Spleen (tissue), 13 donors: ENCODE data around the gene MFSD6L. TPM values are rescaled to one million over a fixed set of nuclear protein-coding genes. Genes with fewer than 3 reads are reported as not detected.
A peak's percentile ranks its signal among the peaks of the same experiment; 100 is the strongest.

Source experiments
- DNase-seq: peaks from one replicate; pipeline ENCODE4 v3.0.0-alpha.2; 2020
- H3K27ac ChIP-seq, 8 donors: fragments of 200-600 bp; sonication (generic) in 7 of 8; 1 replicate in 4 of 8; 2 replicates in 4 of 8; pipeline versions ENCODE4 v1.5.0 to v1.8.0; 2016 to 2021; ENCODE audit warnings: inconsistent platforms in 4 of 8, mild to moderate bottlenecking in 4 of 8, moderate library complexity in 1 of 8
- H3K27me3 ChIP-seq, 7 donors: fragments of 200-600 bp; sonication (generic) in 6 of 7; replicated peaks in 1 of 7; 1 replicate in 4 of 7; 2 replicates in 3 of 7; pipeline versions ENCODE4 v1.5.0 to v1.8.0; 2016 to 2021; ENCODE audit warnings: inconsistent platforms in 3 of 7, mild to moderate bottlenecking in 1 of 7
- H3K36me3 ChIP-seq, 6 donors: fragments of 200-600 bp; sonication (generic) in 5 of 6; 1 replicate in 4 of 6; 2 replicates in 2 of 6; pipeline versions ENCODE4 v1.5.0 to v1.8.0; 2016 to 2021; ENCODE audit warnings: inconsistent platforms in 2 of 6
- H3K4me1 ChIP-seq, 6 donors: fragments of 200-600 bp; sonication (generic) in 5 of 6; 1 replicate in 3 of 6; 2 replicates in 3 of 6; pipeline versions ENCODE4 v1.5.0 to v1.8.0; 2016 to 2021; ENCODE audit warnings: inconsistent platforms in 3 of 6
- H3K4me3 ChIP-seq, 8 donors: fragments of 200-600 bp; sonication (generic) in 7 of 8; 1 replicate in 4 of 8; 2 replicates in 4 of 8; pipeline versions ENCODE4 v1.5.0 to v1.8.0; 2016 to 2021; ENCODE audit warnings: inconsistent platforms in 4 of 8, mild to moderate bottlenecking in 4 of 8, moderate library complexity in 2 of 8
- H3K9me3 ChIP-seq, 8 donors: fragments of 200-600 bp; sonication (generic) in 7 of 8; 1 replicate in 4 of 8; 2 replicates in 4 of 8; pipeline versions ENCODE4 v1.5.0 to v1.8.0; 2016 to 2021; ENCODE audit warnings: inconsistent platforms in 4 of 8
- POLR2A ChIP-seq, 3 donors: fragments of 450-650 bp; IDR thresholded peaks; one replicate each; pipeline ENCODE4 v1.5.1; 2017; ENCODE audit warnings: antibody characterized with exemption in 3 of 3, mild to moderate bottlenecking in 1 of 3
- POLR2AphosphoS5 ChIP-seq, 3 donors: sonication (generic); formaldehyde crosslinking; IDR thresholded peaks; one replicate each; pipeline ENCODE4 v1.5.1; 2017; ENCODE audit warnings: antibody characterized with exemption in 3 of 3
- WGBS, 5 donors: extraction: QIAGEN DNeasy Blood & Tissue Kit in 3 of 5; methylation state at CpG; one replicate each; pipeline versions ENCODE4 v1.1.5 to v1.1.7; 2013 to 2018; 5-methylcytosine and 5-hydroxymethylcytosine counted together
- intact Hi-C: fragments of 100-400 bp; cut with DNase I; formaldehyde crosslinking; loops from one replicate; pipeline ENCODE4 v1.15.0; 2023; ENCODE audit warnings: low total_unique reads
- long read RNA-seq, 2 donors: transcript quantifications; one replicate each; lab custom pipeline, GENCODE V29; 2026
- polyA plus RNA-seq, 3 donors: library from polyadenylated mRNA; stranded (reverse); fragments of 200-250 nt; gene quantifications; one replicate each; pipeline ENCODE4 v1.2.1, GENCODE V29; 2013
- total RNA-seq, 7 donors: library from RNA; depleted of rRNA in 3 of 7; stranded (reverse); fragments of >200 nt in 3 of 7; fragmentation: NEBNext Ultra II Directional in 4 of 7; extraction: Animal tissue kit (Norgen Biotek cat#: 25700) in 4 of 7; gene quantifications; one replicate each; pipeline versions ENCODE4 v1.1.0 to v1.2.1, GENCODE V29; 2016 to 2021
- TF ChIP-seq, protein P1 (sequence below), 11 experiments: fragments of 200-600 bp in 7 of 11; fragments of 450-650 bp in 4 of 11; sonication (generic) in 4 of 11; IDR thresholded peaks in 8 of 11; conservative IDR thresholded peaks in 3 of 11; 1 replicate in 7 of 11; 2 replicates in 4 of 11; pipeline versions ENCODE4 v1.4.0 to v1.8.0; 2016 to 2021; ENCODE audit warnings: antibody characterized with exemption in 11 of 11, inconsistent platforms in 4 of 11, mild to moderate bottlenecking in 1 of 11
- donor health status: healthy with polysubstance abuse.
- donor health status: DM: no; HTN: no; CAD: no; lungs with moderate emphysema.
- donor health status: DM: no; HTN: no; CAD: no.
- donor health status: Bipolar disorder and iron deficiency.
- donor health status: healthy.
- donor health status: DM: no; HTN: no; CAD: no.
- donor health status: DM: yes; HTN: yes; CAD: no.

The MFSD6L gene, protein sequence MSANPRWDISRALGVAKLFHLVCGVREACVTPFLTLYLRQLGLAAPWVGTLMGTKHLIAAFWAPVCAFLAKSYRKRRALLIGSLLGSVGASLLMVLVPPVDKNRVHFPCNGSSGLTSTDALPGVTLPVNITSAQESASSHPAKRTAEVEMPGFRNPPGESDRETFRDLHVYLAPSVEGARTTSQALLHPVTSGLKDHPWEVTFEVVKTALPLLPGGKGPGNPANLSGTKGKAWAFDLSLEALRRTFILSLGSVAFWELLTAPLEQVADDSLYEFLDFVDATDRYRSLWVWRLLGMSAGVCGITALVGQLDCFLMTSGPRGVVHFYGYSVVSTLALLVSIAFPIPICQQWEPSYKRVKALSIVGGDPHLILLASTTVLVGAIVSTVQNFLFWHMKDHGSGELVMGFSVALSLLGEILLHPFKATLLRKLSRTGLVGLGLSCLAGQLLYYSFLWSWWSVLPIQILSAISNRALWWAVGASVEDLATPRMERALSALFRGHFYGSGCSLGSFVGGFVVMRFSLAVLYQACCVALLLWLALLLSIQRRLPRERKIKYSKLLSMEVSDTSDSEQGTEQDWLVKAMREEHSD
- total RNA-seq = 1 to 10 TPM in 1 of 7 donors, under 1 TPM in 6; 0.32 to 1.0 (median 0.40) TPM
- under 1 TPM; 0.12 to 0.15 (median 0.13) TPM for polyA plus RNA-seq
- long read RNA-seq, donor 1 = 0 reads
- long read RNA-seq, donor 2, partial matches to known transcripts = 0 of 3 reads
- long read RNA-seq, donor 2, other reads (novel, unspliced or antisense) = 0 of 3 reads

DNA sequence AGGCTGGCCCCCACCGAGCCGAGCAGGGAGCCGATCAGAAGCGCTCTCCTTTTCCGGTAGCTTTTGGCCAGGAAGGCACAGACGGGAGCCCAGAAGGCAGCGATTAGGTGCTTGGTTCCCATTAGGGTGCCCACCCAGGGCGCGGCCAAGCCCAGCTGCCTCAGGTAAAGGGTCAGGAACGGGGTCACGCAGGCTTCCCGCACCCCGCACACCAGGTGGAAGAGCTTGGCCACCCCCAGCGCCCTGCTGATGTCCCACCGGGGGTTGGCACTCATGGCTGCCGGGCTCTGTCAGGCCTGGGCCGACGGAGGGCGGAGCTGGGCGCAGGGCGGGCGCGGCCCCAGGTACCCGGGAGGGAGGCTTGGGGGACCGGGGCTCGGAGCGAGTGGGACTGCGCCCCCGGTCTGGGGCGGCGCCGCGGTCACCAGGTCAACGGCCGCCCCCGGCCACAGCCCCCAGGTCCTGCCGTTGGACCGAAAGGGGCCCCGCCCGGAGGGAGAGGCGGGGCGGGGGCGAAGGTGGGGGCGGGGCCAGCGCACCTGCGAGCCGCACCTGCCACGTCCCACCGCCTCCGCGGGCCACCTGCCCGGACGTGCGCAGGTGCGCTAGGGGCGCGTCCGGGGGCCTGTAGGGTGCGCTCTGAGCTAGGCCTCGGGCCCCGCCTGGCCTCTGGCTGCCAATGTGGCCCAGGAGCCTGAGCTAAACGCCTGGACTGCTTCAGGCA lies at the start of gene MFSD6L:
Gene MFSD6L (minus strand): TSS at position 520 of the 724 bp plus-strand sequence. CDS start 245 bp downstream, at position 275.
- TF ChIP-seq, protein P1, sequence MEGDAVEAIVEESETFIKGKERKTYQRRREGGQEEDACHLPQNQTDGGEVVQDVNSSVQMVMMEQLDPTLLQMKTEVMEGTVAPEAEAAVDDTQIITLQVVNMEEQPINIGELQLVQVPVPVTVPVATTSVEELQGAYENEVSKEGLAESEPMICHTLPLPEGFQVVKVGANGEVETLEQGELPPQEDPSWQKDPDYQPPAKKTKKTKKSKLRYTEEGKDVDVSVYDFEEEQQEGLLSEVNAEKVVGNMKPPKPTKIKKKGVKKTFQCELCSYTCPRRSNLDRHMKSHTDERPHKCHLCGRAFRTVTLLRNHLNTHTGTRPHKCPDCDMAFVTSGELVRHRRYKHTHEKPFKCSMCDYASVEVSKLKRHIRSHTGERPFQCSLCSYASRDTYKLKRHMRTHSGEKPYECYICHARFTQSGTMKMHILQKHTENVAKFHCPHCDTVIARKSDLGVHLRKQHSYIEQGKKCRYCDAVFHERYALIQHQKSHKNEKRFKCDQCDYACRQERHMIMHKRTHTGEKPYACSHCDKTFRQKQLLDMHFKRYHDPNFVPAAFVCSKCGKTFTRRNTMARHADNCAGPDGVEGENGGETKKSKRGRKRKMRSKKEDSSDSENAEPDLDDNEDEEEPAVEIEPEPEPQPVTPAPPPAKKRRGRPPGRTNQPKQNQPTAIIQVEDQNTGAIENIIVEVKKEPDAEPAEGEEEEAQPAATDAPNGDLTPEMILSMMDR (IDR thresholded peaks at IDR 0.05 in 8 of 11, conservative IDR thresholded peaks at IDR 0.05 in 3 of 11) = no peak
- no peak for TF ChIP-seq POLR2AphosphoS5 (IDR thresholded peaks at IDR 0.05)
- no peak for TF ChIP-seq POLR2A (IDR thresholded peaks at IDR 0.05)
- no peak within 1 kb of the TSS for H3K4me3 ChIP-seq
- H3K36me3 ChIP-seq = peaks cover 0 to 16% (median 0%) of the 10 kb centered on the region in 6 donors
- no peaks in the 10 kb centered on the region for H3K9me3 ChIP-seq
- no peak within 1 kb of the TSS for H3K27ac ChIP-seq
- peak; percentile 82 for DNase-seq
- WGBS, 5 donors = 38 to 58% (median 50%) methylated on average over 32 to 62 of the region's 62 CpGs
- intact Hi-C loops = no loop called here
- H3K27me3 ChIP-seq = peaks cover 0 to 14% (median 0%) of the 10 kb centered on the region in 7 donors
- peaks cover 0 to 19% (median 4%) of the 10 kb centered on the region in 6 donors for H3K4me1 ChIP-seq

DNA sequence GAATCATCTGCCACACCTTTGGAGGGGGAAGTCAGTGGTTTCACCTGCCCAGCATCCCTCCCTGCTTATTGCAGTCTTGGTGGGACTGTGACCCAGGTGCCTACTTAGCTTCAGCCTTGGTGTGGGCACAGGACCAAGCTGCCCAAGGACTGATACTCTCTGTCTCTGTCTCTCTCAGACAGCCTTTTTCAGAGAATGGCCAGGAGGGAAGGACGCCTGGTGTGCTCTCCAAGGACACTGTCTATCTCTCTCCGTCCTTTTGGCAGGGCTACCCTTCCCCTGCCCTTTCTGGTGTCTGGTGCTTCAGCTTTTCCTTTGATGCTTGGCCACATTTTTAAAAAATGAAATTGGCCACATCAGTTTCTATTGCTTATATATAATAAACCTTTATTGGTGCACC lies 48.7 kb upstream of the MFSD6L start:
- TF ChIP-seq POLR2AphosphoS5 (IDR thresholded peaks at IDR 0.05) = no peak
- TF ChIP-seq, protein P1 (IDR thresholded peaks at IDR 0.05 in 8 of 11, conservative IDR thresholded peaks at IDR 0.05 in 3 of 11) = no peak
- no peak for TF ChIP-seq POLR2A (IDR thresholded peaks at IDR 0.05)
- Histone ChIP-seq H3K4me1 (peaks cover 0 to 12% (median 0%) of the 10 kb centered on the region in 6 donors), H3K27ac (no peak overlapping the region), H3K9me3 (peaks cover 0 to 4% (median 0%) of the 10 kb centered on the region in 8 donors), H3K4me3 (no peak overlapping the region), H3K27me3 (no peaks in the 10 kb centered on the region), H3K36me3 (peaks cover 0 to 17% (median 0%) of the 10 kb centered on the region in 6 donors)
- intact Hi-C loops = no loop called here
- WGBS, 5 donors = 65 to 89% (median 73%) methylated on average over 2 of the region's 2 CpGs
- DNase-seq = no peak

DNA sequence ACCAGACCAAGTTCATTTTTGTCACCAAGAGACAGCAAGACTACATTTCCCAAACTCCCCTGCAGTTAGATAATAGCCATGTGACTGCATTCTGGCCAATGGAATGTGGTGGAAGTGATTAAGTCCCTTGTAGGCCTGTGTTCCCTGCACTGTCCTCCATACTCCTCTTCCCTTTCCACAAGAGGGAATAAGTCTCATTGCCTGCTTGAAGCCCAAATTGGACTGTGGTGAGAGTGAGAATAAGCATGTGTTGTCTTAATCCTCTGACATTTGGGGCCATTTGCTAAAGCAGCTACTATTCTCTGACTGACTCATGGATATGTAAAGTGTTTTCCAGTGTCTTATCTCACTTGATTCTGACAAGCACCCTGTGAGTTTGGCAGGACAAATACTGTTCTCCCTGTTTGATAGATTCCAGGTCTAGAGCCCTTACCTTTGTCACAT lies 47.6 kb upstream of the MFSD6L start:
- intact Hi-C loops = no loop called here
- Histone ChIP-seq H3K27ac (no peak overlapping the region), H3K4me3 (no peak overlapping the region), H3K4me1 (peaks cover 0 to 16% (median 0%) of the 10 kb centered on the region in 6 donors), H3K27me3 (no peaks in the 10 kb centered on the region), H3K36me3 (peaks cover 0 to 17% (median 0%) of the 10 kb centered on the region in 6 donors), H3K9me3 (peaks cover 0 to 4% (median 0%) of the 10 kb centered on the region in 8 donors)
- TF ChIP-seq, protein P1 (IDR thresholded peaks at IDR 0.05 in 8 of 11, conservative IDR thresholded peaks at IDR 0.05 in 3 of 11) = no peak
- TF ChIP-seq POLR2A (IDR thresholded peaks at IDR 0.05) = no peak
- DNase-seq = no peak
